RWPE2 (cell line): Measurements from ENCODE around the gene FARS2.

ENCODE experiments used
- ATAC-seq: fragments of 200-7000 bp; cut with Tn5 transposase; 3 replicates; pipeline ENCODE4 v1.9.1; 2021; ENCODE audit warnings: low read depth
- DNase-seq: peaks from one replicate; pipeline ENCODE4 v3.0.0-alpha.2; 2020; ENCODE audit warnings: low spot score
- H3K27ac ChIP-seq: fragments of 450-650 bp; 2 replicates; pipeline ENCODE4 v1.5.1; 2017; ENCODE audit warnings: mild to moderate bottlenecking; ENCODE audit not compliant: poor library complexity, severe bottlenecking
- H3K27me3 ChIP-seq: fragments of 250-450 bp; sonication (Bioruptor Pico); 2 replicates; pipeline ENCODE4 v1.5.1; 2021; ENCODE audit warnings: mild to moderate bottlenecking, moderate library complexity; ENCODE audit not compliant: insufficient read depth, poor library complexity, severe bottlenecking
- H3K36me3 ChIP-seq: fragments of 250-450 bp; sonication (Bioruptor Pico); 2 replicates; pipeline ENCODE4 v1.5.1; 2020; ENCODE audit warnings: low read depth, mild to moderate bottlenecking, moderate library complexity
- H3K4me1 ChIP-seq: fragments of 250-450 bp; sonication (Bioruptor Pico); 2 replicates; pipeline ENCODE4 v1.5.1; 2021; ENCODE audit warnings: mild to moderate bottlenecking, moderate library complexity; ENCODE audit not compliant: insufficient read depth, poor library complexity, severe bottlenecking
- H3K4me3 ChIP-seq: fragments of 250-450 bp; sonication (Bioruptor Pico); 2 replicates; pipeline ENCODE4 v1.5.1; 2021; ENCODE audit warnings: mild to moderate bottlenecking, moderate library complexity; ENCODE audit not compliant: severe bottlenecking
- H3K9me3 ChIP-seq: fragments of 250-450 bp; sonication (Bioruptor Pico); 2 replicates; pipeline ENCODE4 v1.5.1; 2021; ENCODE audit warnings: mild to moderate bottlenecking, moderate library complexity; ENCODE audit not compliant: severe bottlenecking
- TF ChIP-seq, protein P1 (sequence below): fragments of 450-650 bp; IDR thresholded peaks from one replicate; pipeline ENCODE4 v1.5.1; 2017; ENCODE audit warnings: mild to moderate bottlenecking, moderate library complexity; ENCODE audit not compliant: poor library complexity, severe bottlenecking

FARS2 gene

DNA sequence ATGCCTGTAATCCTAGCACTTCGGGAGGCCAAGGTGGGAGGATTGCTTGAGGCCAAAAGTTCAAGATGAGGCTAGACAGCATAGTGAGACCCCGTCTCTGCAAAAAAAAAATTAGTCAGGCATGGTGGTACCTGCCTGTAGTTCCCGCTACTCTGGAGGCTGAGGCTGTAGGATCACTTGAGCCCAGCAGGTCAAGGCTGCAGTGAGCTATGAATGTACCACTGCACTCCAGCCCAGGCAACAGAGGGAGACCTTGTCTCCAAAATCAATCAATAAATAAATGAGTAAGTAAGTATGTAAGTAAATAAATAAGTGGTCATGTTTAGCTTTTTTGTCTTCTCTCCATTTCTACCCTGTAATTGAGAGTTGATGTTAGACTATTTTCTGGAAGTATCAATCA is 336.8 kb downstream of the FARS2 start:
- Histone ChIP-seq H3K4me1 (no peaks in the 10 kb centered on the region), H3K9me3 (no peaks in the 10 kb centered on the region), H3K27ac (no peak overlapping the region), H3K27me3 (no peaks in the 10 kb centered on the region), H3K4me3 (no peak overlapping the region), H3K36me3 (no peaks in the 10 kb centered on the region)
- ATAC-seq (no peak), DNase-seq (no peak)
- TF ChIP-seq, protein P1, sequence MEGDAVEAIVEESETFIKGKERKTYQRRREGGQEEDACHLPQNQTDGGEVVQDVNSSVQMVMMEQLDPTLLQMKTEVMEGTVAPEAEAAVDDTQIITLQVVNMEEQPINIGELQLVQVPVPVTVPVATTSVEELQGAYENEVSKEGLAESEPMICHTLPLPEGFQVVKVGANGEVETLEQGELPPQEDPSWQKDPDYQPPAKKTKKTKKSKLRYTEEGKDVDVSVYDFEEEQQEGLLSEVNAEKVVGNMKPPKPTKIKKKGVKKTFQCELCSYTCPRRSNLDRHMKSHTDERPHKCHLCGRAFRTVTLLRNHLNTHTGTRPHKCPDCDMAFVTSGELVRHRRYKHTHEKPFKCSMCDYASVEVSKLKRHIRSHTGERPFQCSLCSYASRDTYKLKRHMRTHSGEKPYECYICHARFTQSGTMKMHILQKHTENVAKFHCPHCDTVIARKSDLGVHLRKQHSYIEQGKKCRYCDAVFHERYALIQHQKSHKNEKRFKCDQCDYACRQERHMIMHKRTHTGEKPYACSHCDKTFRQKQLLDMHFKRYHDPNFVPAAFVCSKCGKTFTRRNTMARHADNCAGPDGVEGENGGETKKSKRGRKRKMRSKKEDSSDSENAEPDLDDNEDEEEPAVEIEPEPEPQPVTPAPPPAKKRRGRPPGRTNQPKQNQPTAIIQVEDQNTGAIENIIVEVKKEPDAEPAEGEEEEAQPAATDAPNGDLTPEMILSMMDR: no peak

DNA sequence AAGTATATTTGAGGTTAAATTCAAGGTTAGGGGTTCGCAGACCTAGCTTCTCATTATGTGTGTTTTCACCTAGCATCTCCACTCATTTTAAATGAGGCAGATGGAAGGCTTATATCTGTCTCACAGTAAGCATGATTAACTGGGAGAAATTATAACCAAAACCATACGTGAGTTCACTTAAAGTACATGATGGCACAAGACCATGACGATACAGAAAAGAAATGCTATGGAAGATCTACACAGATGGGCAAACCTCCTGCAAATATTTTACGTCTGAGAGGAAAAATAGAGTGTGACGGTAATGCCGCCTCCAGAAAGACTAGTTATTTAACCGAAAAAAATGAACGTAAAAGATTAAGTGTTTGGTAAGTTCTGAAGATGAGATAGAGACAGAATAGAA is 337.8 kb downstream of the FARS2 start:
- H3K36me3 ChIP-seq: no peaks in the 10 kb centered on the region
- no peaks in the 10 kb centered on the region for H3K27me3 ChIP-seq
- H3K4me3 ChIP-seq: no peak overlapping the region
- TF ChIP-seq, protein P1: no peak
- H3K9me3 ChIP-seq: no peaks in the 10 kb centered on the region
- DNase-seq: no peak
- H3K27ac ChIP-seq: no peak overlapping the region
- ATAC-seq: no peak
- no peaks in the 10 kb centered on the region for H3K4me1 ChIP-seq

DNA sequence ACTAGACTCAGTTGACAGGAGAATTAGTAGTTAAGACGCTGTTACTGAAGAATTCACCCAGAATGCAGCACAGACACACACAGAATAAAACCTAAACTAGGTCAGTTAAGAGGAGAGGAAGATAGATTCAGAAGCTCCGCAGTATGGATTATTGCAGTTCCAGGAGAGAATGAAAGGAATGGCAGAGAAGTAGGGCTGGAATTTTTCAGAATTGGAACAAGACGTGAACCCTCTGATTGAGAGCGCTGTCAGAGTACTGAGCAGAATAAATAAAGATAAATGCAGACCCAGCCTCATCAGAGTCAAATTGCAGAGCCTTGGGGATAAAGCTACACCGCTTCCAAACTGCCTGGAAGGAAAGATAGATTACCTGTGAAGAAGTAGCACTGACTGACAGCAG is 344.6 kb downstream of the FARS2 start:
- DNase-seq (no peak), ATAC-seq (no peak)
- H3K27me3 ChIP-seq: no peaks in the 10 kb centered on the region
- H3K9me3 ChIP-seq: no peaks in the 10 kb centered on the region
- TF ChIP-seq, protein P1: no peak
- H3K36me3 ChIP-seq: no peaks in the 10 kb centered on the region
- no peak overlapping the region for H3K27ac ChIP-seq
- H3K4me1 ChIP-seq: peaks cover 9% of the 10 kb centered on the region
- H3K4me3 ChIP-seq: no peak overlapping the region

DNA sequence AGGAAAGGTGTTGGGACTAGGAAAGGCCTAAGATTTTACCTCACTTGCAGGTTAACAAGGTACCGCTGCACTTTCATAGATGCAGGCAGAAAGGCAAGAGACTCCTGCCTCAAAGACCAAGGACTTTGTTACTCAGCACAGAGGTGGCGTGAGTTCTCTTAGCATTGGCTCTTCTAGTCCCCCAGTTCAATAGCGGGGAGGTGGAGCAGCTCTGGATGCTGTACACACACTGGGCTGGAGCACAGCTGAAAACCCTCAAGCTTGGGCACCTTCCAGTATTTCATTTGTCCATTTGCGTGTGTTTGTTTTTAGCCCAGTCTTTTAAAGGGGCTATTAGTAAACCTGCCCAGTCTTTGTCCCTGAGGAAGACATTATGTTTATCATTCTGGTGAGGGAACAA is 345.2 kb downstream of the FARS2 start:
- Histone ChIP-seq H3K9me3 (no peaks in the 10 kb centered on the region), H3K4me3 (no peak overlapping the region), H3K4me1 (peaks cover 9% of the 10 kb centered on the region), H3K27me3 (no peaks in the 10 kb centered on the region), H3K36me3 (no peaks in the 10 kb centered on the region), H3K27ac (no peak overlapping the region)
- DNase-seq (no peak), ATAC-seq (no peak; the same call in 2 of the 3 replicates)
- TF ChIP-seq, protein P1: no peak

DNA sequence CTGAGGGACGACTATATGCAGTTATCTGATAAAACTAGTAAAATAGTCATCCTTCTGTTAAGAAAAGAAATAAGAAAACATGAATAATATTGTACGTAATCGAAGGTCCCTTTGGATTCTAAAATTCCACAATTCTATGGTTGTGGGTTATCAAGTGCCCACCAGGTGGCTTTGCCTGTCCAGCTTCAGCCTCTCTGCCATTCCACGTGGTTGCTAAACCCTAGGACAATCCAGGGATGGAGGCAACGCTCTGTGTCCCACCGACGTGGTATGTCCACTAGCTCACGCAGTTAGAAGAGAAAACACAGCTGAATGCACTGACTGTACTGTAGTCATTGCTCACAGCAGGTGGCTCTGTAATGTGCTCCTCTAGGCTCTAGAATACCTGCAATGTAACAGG is 349.3 kb downstream of the FARS2 start:
- H3K36me3 ChIP-seq: no peaks in the 10 kb centered on the region

More for the DNA sequence above, 349.3 kb downstream of the FARS2 start:
- H3K4me1 ChIP-seq: peaks cover 9% of the 10 kb centered on the region
- TF ChIP-seq, protein P1: no peak
- H3K4me3 ChIP-seq: no peak overlapping the region
- no peak for ATAC-seq
- H3K27ac ChIP-seq: no peak overlapping the region
- DNase-seq: no peak
- H3K9me3 ChIP-seq: no peaks in the 10 kb centered on the region
- H3K27me3 ChIP-seq: no peaks in the 10 kb centered on the region
